H1 (cell line): Measurements from ENCODE around the gene MPND. TPM values are rescaled to one million over a fixed set of nuclear protein-coding genes. Genes with fewer than 3 reads are reported as not detected.
A peak's percentile ranks its signal among the peaks of the same experiment; 100 is the strongest.

Source experiments
- CHD7 ChIP-seq: fragments of 300-600 bp; sonication (generic); IDR thresholded peaks from 2 replicates; pipeline ENCODE4 v1.7.1; 2012; ENCODE audit warnings: low read length, moderate library complexity, mild to moderate bottlenecking, inconsistent platforms; ENCODE audit not compliant: insufficient replicate concordance
- HDAC2 ChIP-seq, 2 experiments: fragments of 300-600 bp in 1 of 2; sonication (generic) in 1 of 2; IDR thresholded peaks; 2 replicates each; pipeline ENCODE4 v1.6.1; 2011 to 2012; ENCODE audit warnings: low read depth in 2 of 2, low read length in 2 of 2, mild to moderate bottlenecking in 2 of 2, moderate library complexity in 2 of 2, borderline replicate concordance in 1 of 2, inconsistent platforms in 1 of 2
- KDM1A ChIP-seq: fragments of 200-600, 300-600 bp; sonication (generic); IDR thresholded peaks from 2 replicates; pipeline ENCODE4 v1.7.1; 2016; ENCODE audit warnings: mild to moderate bottlenecking, low read length, borderline replicate concordance
- NRF1 ChIP-seq: IDR thresholded peaks from 2 replicates; pipeline ENCODE4 v1.6.1; 2011; ENCODE audit warnings: mild to moderate bottlenecking, low read depth, low read length, improper control_type of control experiment
- RNF2 ChIP-seq: fragments of 200-900, 300-1000 bp; sonication (generic); IDR thresholded peaks from 2 replicates; pipeline ENCODE4 v1.7.1; 2016; ENCODE audit warnings: borderline replicate concordance, low read depth, mild to moderate bottlenecking, antibody characterized with exemption, low read length; ENCODE audit not compliant: poor library complexity, severe bottlenecking; ENCODE audit errors: missing control alignments
- SUZ12 ChIP-seq: fragments of 200-600 bp; sonication (generic); IDR thresholded peaks from 2 replicates; pipeline ENCODE4 v1.6.1; 2012; ENCODE audit warnings: mild to moderate bottlenecking, inconsistent platforms, low read length, moderate library complexity, mixed read lengths
- TAF1 ChIP-seq: IDR thresholded peaks from 2 replicates; pipeline ENCODE4 v1.6.1; 2011; ENCODE audit warnings: mild to moderate bottlenecking, low read depth, low read length
- TEAD4 ChIP-seq: IDR thresholded peaks from 2 replicates; pipeline ENCODE4 v1.6.1; 2012; ENCODE audit warnings: low read depth, low read length, inconsistent platforms, mixed read lengths
- polyA plus RNA-seq, 7 experiments: library from polyadenylated mRNA; depleted of rRNA in 3 of 7; stranded (reverse) in 5 of 7; unstranded in 2 of 7; fragments of >200 nt in 5 of 7; fragments of 200-250 nt in 2 of 7; gene quantifications; 1 replicate in 5 of 7; 2 replicates in 1 of 7; 4 replicates in 1 of 7; pipeline versions ENCODE4 v1.2.1 to v1.2.3, GENCODE V29; 2011 to 2013; ENCODE audit warnings: missing spikeins in 2 of 7, mixed read lengths in 2 of 7
- total RNA-seq: library from RNA; stranded (reverse); fragmentation: NEBNext Ultra II Directional; extraction: Animal tissue kit (Norgen Biotek cat#: 25700); gene quantifications from 2 replicates; pipeline ENCODE4 v1.2.1, GENCODE V29; 2021

The MPND gene
- total and polyA plus RNA-seq, 2 of the 8 experiments (the other 6 are each of a cell fraction or from before 2014, with no cell fraction given) = 22.9 to 27.7 TPM

GRCh38 chr19:4402171-4403004, 59.0 kb downstream of the MPND start, which contains the start of gene CHAF1A (continued):
- TF ChIP-seq CHD7 (no peak), HDAC2 (IDR thresholded peaks at IDR 0.05; ENCODE audit: borderline replicate concordance in 1 of 2, low read depth in 2 of 2, low read length in 2 of 2) (no peak), SUZ12 (no peak), RNF2 (no peak), NRF1 (no peak), KDM1A (no peak), TEAD4 (no peak), TAF1 (peak; percentile 91)
